ENCODE measurements around the gene FBLN2. TPM values are rescaled to one million over a fixed set of nuclear protein-coding genes. Genes with fewer than 3 reads are reported as not detected.

FBLN2 gene
- total RNA-seq, 2 experiments from 2014 or later = 8.4 to 13.7 TPM

DNA sequence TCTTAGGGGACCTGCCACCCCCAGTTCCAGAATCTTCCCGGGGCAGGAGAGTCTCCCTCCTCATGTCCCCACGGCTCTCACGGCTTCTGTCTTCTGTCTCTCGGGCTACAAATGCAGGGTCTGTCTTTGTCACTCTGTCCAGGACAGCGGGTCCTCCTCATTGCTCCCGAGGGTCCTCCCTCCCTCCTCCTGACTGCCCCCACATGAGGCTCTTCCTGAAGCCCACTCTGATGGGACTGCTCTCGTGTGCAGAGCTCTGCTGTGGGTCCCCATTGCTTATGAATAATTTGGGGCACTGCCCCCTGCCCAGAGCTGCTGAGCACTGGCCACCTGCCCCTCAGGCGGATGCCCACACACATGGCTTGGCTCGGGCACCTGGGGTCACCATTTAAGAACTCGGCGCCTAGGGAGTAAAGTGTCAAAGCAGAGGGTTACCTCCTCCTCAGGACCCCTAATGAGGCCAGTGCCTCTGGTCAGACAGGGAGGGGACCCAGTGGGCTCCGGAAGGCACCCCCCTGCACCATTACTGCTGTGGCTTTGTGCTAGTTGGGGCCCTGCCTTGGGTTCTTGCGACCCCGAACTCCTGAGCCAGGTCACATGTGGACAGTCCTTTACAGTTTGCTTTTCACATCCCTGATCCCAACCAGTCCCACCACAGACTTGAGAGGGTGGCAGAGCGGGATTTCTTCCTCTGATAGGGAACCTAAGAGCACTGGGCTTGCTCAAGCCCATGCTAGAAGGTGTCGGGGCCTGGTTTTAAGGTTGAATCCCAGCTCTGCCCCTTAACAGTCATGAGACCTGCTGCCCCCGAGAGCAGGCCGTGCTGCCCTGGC, 46.8 kb upstream of the FBLN2 start:
- DNase-seq (no peak), ATAC-seq (no peak)
- Mint-ChIP-seq H3K36me3 (ENCODE audit: low read depth) (no peaks in the 10 kb centered on the region), H3K27me3 (no peaks in the 10 kb centered on the region), H3K9me3 (no peaks in the 10 kb centered on the region), H3K27ac (no peak overlapping the region), H3K4me3 (no peak overlapping the region), H3K4me1 (ENCODE audit: low read depth) (peaks cover 3% of the 10 kb centered on the region)
- intact Hi-C loops (cut with micrococcal nuclease) = no loop called here
- ChIA-PET POLR2A (no interaction called here), CTCF (interaction anchor here (8.4 kb wide), 1 partner anchor 148 kb away, joined by 349 read pairs; no protein-coding TSS in a partner anchor)
- no peak for TF ChIP-seq CTCF (IDR thresholded peaks at IDR 0.05)

DNA sequence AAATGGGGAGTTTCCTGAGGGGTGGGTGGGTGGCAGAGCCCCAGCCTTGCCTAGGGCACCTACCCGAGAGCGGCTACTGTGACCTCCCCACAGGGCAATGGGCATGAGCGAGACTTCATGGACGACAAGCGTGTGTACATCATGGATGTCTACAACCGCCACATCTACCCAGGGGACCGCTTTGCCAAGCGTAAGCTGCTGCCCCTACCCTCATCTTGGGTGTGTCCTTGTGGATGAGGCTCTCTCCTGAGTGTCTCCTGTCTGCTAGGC, 46.2 kb upstream of the FBLN2 start:
- intact Hi-C loops (cut with micrococcal nuclease) = no loop called here
- CTCF ChIA-PET = interaction anchor here (1.3 kb wide), 1 partner anchor 155 kb away, joined by 3 read pairs; no protein-coding TSS in a partner anchor
- Mint-ChIP-seq H3K9me3 (no peaks in the 10 kb centered on the region), H3K4me1 (ENCODE audit: low read depth) (no peaks in the 10 kb centered on the region), H3K27me3 (no peaks in the 10 kb centered on the region), H3K36me3 (ENCODE audit: low read depth) (no peaks in the 10 kb centered on the region), H3K27ac (no peak overlapping the region), H3K4me3 (no peak overlapping the region)
- ATAC-seq (no peak), DNase-seq (no peak)
- TF ChIP-seq CTCF (IDR thresholded peaks at IDR 0.05) = no peak
- POLR2A ChIA-PET = no interaction called here

GRCh38 chr3:13504161-13504831, 44.6 kb upstream of the FBLN2 start:
- TF ChIP-seq CTCF (IDR thresholded peaks at IDR 0.05) = no peak
- Mint-ChIP-seq H3K27me3 (no peaks in the 10 kb centered on the region), H3K4me1 (ENCODE audit: low read depth) (no peaks in the 10 kb centered on the region), H3K9me3 (no peaks in the 10 kb centered on the region), H3K36me3 (ENCODE audit: low read depth) (no peaks in the 10 kb centered on the region), H3K27ac (no peak overlapping the region), H3K4me3 (no peak overlapping the region)
- ATAC-seq = no peak
- intact Hi-C loops (cut with micrococcal nuclease) = no loop called here
- DNase-seq = no peak
- POLR2A ChIA-PET = no interaction called here
- CTCF ChIA-PET = interaction anchor here (0.9 to 1.3 kb wide), 2 partner anchors 144 to 153 kb away, joined by 3 to 4 read pairs; no protein-coding TSS in a partner anchor

DNA sequence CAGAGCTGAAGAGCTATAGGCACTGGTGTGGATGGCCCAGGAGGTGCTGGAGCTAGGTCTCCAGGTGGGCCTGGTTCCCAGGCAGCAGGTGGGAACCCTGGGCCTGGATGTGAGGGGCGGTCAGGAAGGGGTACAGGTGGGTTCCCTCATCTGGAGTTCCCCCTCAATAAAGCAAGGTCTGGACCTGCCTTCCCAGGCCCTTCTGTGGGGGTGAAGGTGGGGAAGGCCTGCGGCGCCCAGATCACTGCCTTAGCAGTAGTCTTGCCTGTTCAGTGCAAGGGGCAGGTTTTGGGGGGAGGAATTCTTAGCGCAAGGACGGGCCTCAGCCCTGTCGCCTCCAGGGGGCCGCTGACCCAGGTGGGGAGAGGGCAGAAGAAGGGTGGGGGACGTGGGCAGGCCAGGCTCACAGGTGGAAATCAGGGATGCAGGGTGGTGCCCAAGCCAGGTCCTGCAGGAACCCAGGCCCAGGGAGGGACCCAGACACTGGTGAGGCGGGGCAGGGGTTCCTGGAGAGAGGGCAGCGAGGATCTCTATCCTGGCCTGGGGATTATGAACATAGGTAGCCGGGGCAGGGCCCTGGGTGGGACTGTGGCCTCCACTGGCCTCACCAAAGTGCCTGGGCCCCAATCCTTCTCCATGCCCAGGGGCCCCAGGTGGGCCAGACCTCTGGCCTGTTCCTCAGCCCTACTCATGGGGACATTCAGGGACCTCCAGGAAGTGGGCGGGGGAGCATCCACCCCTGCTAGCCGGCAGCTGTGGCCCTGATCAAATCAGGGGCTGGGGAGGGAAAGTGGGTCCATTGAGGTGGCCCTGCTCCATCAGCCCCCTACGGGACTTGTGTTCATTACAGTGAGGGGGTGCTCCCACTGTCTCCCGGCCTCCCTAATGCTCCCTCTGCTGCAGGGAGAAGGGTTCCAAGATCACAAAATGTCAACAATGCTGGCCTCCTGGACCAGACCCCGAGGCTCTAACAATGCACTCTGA, 43.5 kb upstream of the FBLN2 start:
- no peak for ATAC-seq
- intact Hi-C loops (cut with micrococcal nuclease) = no loop called here
- H3K9me3 Mint-ChIP-seq = no peaks in the 10 kb centered on the region
- no peaks in the 10 kb centered on the region for H3K36me3 Mint-ChIP-seq (ENCODE audit: low read depth)
- H3K4me1 Mint-ChIP-seq (ENCODE audit: low read depth) = no peaks in the 10 kb centered on the region
- H3K4me3 Mint-ChIP-seq = no peak overlapping the region
- TF ChIP-seq CTCF (IDR thresholded peaks at IDR 0.05) = no peak
- POLR2A ChIA-PET = interaction anchor here (0.6 kb wide), 1 partner anchor 122 kb away, joined by 5 read pairs; no protein-coding TSS in a partner anchor
- H3K27me3 Mint-ChIP-seq = no peaks in the 10 kb centered on the region
- CTCF ChIA-PET = interaction anchor here (0.9 to 1.1 kb wide), 2 partner anchors 10 to 142 kb away, joined by 3 to 4 read pairs; no protein-coding TSS in a partner anchor
- no peak overlapping the region for H3K27ac Mint-ChIP-seq
- DNase-seq = no peak

Data from activated CD8-positive, alpha-beta T cell treated with anti-CD3 and anti-CD28 coated beads for 36 hours (primary cell).